GM18517 (cell line): ENCODE results near the gene USP25.

ENCODE experiments used
- ATAC-seq: cut with Tn5 transposase; IDR thresholded peaks from one replicate; pipeline ENCODE4 v1.9.1; 2021; ENCODE audit warnings: mild to moderate bottlenecking, moderate library complexity; ENCODE audit not compliant: unreplicated experiment

Gene USP25

DNA sequence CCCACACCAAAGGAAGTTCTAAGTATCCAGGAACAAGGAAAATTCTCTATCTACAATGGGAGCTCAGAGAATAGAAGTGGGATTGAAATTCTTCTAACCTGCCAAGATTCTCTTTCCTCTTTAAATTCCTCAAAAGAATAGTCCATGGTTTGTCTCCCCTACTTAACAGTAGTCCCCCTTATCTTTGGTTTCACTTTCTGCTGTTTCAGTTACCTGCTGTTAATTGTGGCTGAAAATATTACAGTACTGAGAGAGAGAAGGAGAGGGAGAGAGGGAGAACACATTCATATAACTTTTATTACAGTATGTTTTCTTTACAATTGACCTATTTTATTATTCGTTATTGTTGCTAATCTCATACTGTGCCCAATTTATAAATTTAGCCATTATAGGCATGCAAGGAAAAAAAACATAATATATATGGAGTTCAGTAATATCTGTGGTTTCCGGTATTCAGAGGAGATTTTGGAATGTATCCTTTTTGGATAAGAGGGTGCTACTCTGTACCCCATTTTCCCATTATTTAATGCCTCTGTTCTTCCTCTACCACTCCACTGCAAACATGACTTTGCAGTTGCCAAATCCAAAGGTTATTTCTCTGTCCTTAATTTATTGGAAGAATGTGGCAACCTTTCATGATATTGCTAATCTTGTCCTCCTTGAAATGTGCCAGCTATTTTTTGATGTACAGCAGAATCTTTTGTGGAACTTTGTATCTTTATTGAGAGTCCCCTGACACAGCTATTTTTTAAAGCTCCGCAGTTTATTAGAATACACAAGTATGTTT lies 68.0 kb downstream of the USP25 start:
- ATAC-seq: no peak

DNA sequence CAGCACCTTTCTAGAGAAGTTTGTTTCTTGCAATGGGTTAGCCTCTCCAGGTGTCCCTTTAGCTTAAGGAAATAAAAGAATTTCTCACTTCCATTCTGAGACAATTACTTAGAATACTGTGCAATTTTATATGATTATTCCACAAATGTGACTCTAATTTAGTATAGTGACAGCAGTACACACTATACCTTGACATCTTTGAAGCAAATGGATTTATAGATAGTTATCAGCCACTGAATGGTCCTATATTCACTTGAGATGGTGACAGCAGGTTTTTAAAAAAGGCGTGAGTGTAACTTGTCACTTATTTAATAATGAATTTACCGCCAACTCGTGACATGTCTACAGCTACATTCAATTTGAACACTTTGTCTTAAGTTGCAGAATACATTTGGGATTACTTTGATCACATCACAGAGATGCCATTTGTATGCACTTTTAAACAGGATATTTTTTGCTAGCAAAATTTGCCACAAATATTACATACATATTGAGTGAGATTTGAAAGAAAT lies 71.6 kb downstream of the USP25 start:
- ATAC-seq: no peak

DNA sequence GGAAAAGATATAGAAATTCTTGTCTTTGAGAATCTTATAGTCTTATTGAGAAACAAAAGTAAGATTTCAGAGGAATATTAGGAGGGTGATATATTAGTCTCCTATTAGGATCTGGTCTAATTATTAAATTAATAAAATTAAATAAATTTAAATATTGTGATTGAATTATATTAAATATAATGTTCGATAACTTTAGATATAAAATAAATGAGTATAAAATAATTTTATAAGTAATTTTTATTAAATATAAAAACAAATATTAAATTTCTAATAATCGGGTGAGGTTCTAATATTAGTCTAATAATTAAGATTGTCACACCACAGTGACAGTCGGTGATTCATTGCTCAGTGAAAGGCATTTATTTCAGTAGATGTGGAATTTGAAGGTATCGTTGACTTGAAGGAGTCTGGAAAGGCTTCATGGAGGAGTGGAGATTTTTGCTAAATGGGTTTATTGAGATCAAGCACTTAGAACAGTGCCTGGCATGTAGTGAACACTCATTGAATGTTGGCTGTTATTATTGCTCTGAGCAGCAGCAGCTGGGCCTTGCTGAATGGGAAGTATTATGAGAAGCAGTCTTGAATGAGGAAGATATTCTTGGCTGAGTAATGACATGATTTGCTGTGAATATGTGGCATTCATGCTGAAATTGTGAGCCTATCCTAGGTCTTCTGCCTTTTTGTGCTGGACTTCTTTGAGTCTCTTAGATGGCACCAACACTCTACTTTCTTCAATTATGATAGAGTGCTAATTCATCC lies 74.6 kb downstream of the USP25 start:
- ATAC-seq: no peak

DNA sequence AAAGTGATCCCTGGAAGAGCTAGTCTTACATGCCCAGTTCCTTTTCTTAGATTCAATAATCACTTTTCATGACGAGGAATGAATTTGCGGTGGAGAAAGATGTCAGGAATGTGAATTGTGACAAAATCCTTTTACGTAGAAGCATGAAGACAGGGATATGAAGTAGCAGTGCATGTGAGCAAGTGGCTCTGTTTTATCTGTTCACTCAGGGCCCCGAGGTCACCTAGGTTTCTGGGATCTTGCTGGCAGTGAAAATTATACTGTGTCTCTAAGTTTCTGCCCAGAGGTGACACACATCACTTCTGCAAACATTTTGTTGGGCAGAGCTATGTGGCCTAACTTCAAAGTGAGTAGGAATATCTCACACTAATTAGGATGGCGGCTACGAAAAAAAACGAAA lies 79.3 kb downstream of the USP25 start:
- ATAC-seq: no peak

DNA sequence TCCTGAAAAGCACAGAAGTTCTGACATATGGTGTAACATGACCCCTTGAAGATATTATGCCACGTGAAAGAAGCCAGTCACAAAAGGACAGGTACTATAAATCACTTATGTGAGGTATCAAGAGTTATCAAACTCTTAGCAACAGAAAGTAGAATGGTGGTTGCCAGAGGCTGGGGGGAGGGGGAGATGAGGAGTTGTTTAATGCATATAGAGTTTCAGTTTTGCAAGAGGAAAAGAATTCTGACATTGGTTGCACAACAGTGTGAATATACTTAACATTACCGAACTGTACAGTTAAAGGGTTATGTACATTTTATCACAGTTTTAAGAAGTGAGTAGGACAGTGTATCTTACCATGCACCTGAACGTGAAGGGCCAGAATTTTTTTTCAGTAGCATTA lies 80.0 kb downstream of the USP25 start:
- no peak for ATAC-seq

DNA sequence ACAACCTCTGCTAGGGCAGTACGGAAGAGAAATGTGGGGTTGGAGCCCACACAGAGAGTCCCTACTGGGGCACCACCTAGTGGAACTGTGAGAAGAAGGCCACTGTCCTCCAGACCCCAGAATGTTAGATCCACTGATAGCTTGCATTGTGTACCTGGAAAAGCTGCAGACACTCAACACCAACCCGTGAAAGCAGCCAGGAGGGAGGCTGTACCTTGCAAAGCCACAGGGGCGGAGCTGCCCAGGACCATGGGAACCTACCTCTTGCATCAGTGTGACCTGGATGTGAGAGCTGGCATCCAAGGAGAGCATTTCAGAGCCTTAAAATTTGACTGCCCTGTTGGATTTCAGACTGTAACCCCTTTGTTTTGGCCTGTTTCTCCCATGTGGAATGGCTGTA lies 85.5 kb downstream of the USP25 start:
- no peak for ATAC-seq

DNA sequence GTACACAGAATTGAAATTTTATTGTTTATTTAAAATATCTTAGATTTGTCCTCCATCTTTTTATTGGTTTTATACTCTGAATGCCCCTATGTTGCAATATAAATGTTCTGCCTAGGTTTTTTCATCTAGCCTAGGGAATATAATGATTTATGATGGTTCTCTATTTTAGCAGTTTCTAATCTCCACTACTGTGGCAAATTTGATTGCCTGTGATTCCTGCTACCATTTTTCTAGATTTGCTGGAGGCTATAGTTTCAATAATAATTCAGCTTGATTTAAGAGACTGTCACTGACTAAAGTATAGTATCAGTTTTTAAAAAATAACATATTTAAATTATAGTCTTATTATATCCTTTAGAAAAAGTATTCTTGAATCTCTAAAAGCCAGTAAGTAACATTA lies 90.5 kb downstream of the USP25 start:
- ATAC-seq: no peak

DNA sequence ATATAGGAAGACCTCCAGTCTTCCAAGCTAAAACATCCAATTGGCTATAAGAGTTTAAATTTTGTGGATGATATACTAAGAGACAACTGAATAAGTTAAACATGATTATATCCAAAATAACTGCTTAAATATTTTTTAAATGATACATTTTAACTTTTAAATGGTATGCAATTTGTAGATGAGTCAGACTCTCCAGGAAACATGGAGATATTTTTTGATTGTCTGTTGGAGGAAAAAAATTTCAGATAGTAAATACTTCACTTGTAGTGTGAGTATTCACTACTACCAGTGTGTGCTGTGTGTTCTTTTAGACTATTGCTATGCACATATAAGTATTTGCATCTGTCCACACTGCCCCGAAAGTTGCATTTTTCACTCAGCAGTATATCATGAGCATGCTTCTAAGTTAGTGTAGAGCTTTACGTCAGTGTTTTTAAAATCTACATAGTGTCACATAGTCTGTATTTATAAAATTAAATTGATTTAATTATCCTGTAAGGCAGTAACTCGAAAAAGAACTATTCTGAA lies 91.1 kb downstream of the USP25 start:
- no peak for ATAC-seq

DNA sequence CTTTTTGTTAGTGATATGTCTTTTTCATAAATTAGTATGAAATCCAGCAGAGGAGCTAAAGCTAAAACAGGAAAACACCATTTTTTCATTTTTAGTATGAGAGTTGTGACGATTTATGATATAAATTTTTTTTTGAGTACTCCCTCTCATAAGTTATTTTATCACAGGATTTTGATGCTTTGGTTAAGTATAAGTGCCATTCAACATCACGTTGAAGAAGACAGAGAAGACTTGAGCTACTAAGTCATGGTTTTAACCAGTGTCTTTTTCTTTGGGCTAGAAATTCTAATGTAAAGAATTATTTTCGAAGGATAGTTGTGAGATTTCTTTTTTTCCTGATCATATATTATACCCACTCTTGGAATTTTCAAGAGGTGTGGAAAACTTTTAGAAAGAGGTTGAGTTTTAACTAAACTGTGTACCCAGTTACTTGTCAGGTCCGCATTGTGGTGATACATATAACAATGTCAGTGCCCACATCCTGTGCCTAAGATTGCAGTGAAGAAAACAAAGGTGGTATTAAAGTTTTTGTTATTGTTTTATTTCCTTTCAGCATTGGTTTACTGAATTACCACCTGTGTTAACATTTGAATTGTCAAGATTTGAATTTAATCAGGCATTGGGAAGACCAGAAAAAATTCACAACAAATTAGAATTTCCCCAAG lies 93.8 kb downstream of the USP25 start:
- ATAC-seq: no peak

DNA sequence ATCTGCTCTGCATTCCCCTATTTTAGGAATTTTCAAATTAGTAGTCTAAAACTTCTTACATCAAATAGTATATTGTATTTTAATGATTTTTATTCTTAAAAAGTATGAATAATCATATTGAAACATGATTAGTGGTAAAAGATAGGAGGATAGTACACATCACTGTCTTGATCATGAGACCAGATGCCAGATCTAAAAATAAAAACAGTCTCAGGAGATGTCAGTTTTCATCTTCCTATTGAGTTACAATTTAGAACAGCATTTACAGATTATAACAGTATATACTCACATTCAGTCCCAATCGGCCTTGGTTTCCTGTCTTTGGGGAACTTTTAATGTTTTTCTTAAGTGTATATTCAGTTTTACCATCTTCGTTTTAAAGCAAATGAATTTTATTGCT lies 95.9 kb downstream of the USP25 start:
- ATAC-seq: no peak

DNA sequence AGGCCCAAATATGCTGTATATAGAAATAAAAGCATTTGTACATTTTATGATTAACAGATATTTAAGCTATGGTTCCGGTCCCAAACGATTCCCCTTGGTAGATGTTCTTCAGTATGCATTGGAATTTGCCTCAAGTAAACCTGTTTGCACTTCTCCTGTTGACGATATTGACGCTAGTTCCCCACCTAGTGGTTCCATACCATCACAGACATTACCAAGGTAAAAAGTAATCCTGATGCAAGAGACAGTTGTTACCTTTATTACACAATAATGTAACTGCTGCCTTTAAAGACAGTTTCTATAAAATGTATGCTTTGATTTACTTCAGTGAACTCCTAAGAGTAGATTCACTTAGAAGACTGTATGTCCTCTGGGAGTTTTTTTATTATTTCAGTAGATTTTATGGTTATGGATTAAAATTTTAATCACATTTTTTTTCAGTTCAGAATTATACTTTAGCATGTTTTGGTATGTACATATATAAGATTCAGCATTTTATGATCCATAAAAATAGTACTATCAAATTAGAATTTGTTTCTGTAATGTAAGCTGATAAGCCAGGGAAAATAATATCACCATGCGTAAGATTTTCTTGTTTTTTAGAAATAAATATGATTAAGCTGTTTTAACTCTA lies 96.5 kb downstream of the USP25 start:
- ATAC-seq: no peak

DNA sequence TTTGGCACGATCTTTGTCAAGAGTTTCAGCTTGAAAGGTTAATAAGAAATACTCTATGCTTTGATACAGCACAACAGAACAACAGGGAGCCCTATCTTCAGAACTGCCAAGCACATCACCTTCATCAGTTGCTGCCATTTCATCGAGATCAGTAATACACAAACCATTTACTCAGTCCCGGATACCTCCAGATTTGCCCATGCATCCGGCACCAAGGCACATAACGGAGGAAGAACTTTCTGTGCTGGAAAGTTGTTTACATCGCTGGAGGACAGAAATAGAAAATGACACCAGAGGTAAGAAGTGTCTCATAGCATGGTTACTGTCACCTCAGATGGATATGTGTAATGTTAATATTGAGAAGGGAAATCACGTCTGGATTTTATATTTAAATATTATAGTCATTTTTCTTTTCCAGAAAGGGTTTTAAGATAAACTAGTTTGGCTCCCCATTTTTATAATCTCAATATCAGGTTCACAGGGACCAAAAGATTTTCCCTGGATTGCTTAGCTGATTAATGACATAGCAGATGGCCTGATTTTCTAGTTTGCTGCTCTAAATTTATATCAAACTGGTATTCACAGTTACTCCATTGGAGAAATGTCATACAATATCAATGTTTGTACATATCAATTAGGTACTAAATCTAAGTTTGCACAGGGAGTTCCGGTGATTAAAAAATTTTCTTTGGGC lies 97.3 kb downstream of the USP25 start:
- ATAC-seq: no peak

DNA sequence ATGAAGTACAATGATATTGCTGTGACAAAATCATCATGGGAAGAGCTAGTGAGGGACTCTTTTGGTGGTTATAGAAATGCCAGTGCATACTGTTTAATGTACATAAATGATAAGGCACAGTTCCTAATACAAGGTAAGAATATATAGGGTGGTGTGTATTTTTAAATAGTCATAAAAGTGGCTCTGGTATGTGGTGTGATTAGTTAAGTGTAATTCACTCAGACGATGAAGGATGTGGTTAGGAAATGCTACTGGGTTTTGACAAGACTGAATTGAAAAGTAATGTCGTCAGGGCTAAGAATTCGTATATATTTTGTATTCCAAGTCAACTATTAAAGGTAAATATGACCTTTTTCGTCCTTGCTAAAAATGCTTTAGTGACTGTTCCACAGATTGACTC lies 101.7 kb downstream of the USP25 start:
- ATAC-seq: no peak

DNA sequence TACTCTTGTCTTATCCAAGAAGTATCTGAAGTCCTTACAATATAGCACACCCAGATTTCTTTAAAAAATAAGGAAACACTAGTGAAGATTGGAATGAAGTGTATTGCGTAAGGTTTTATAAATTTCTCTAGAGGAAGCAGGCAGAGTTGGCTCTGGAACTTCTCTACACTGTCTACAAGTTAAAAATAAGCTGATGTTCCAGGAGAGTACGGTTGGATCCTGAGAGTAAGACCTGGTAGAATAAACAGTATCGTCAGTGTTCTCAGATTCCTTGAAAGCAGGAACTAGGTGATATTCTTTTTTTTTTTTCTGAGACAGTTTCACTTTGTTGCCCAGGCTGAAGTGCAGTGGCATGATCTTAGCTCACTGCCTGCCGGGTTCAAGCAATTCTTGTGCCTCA lies 107.9 kb downstream of the USP25 start:
- no peak for ATAC-seq

DNA sequence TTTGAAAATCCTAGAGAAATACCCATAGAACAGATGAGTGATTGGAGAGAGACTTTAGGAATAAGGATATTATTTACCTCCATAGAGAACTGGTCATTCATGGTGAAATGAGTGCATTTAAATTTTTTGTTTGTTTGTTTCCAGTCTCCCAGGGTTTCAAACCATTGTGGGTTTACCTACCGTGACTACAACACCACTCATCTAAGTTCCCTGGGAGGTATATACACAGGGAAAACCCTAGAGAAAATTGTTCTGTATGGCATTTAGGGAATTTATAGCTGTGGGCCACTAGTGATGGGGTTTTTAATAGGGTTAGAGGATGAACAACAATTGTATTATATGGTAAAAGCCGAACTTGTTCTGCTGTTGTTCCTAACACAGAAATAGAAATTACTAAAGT lies 109.2 kb downstream of the USP25 start:
- no peak for ATAC-seq

DNA sequence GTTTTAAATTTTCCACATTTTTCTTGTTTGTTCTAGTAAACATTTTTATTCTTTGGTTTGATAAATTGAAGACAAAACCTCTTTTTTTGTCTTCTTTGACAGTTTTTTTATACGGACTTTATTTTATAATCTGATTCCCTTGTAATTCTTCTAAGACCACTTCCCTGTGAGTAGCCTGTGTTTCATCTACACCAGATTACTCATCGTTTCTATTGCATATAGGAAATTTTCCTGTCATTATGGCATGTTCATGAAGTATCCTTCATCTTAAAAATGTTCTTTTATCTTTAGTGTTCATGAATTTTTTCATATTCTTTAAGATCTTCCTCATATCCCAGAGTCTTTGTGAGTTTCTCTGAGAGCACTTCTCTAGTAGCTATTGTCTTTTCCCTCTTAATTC lies 109.8 kb downstream of the USP25 start:
- ATAC-seq: no peak

DNA sequence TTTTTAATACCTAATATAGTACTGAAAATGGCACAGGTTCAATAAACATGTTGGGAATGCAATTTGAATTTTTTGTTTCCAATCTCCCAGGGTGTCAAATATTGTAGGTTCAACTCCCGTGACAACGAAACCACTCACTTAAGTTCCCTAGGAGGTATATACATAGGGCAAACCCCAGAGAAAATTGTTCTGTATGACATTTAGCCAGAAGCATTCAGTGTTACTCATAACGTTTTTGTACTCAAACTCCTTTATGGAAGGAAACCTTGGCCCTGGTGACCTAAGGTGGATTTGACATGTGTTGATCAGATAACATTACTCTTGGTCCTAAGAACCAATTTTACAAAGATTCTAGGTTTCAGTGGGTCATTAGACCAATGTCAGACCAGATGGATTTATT lies 110.6 kb downstream of the USP25 start:
- ATAC-seq: no peak

DNA sequence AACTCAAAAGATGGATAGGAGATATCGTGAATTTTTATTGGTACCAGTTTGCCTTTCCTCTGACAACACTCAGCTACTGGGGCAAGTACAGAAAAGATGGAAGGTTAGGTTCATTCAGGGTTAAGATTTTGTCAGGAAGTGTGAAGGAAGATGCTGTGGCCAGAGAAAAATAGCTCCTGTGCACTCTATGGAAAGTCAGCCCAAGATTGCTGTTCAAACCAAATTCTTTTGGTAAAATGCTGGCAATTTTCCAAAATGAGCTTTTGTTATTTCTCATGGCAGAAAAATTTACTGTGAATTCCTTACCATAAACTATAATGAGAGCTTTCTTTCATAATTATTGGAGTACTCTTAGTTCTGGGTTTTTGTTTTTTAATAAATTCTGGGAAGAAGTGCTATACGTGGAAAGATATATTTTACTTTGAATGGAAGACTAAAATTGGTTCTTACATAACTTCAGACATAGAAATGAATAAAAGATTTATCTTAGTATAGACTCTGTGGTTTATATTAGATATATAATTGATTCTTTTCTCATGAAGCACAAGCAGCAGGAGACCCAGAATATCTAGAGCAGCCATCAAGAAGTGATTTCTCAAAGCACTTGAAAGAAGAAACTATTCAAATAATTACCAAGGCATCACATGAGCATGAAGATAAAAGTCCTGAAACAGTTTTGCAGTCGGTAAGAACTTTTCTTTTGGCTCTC lies 112.2 kb downstream of the USP25 start:
- no peak for ATAC-seq

DNA sequence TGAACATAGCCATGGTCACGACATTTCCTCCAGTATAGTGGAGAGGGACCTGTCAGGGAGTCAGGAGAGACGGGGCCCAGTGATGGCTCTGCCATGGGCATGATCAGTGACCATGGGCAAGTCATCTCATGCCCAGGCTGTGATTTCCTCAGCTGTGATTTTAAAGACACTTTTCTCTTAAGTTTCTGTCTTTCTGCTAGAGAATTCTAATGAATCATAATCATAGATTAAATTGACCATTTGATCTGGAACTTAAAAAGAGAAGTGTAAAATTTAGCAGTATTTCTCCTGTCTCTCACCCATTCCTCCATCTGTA lies 112.7 kb downstream of the USP25 start:
- no peak for ATAC-seq

DNA sequence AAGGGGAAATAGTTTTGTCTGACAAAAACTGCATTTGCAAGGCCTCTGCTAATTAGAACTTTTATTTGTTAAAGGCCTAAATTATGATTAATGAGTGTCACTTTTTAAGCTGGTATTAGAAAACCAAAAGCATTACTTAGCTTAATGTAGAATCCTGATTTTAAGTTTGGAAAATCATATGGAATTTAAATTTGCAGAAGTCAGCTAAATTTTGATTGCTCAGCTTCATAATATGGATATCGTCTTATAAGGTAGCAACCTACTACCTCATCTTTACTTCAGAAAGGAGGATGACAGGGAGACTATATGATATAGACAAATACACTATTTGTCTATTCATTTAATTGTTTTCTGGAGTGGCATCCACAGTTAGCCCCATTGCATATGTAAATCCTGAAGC lies 114.0 kb downstream of the USP25 start:
- no peak for ATAC-seq
